HG03280 (cell line): ENCODE measurements around the gene LLCFC1.

Experiments used
- ATAC-seq: cut with Tn5 transposase; IDR thresholded peaks from one replicate; pipeline ENCODE4 v1.9.1; 2021; ENCODE audit warnings: mild to moderate bottlenecking, moderate library complexity; ENCODE audit not compliant: unreplicated experiment

Gene LLCFC1

DNA sequence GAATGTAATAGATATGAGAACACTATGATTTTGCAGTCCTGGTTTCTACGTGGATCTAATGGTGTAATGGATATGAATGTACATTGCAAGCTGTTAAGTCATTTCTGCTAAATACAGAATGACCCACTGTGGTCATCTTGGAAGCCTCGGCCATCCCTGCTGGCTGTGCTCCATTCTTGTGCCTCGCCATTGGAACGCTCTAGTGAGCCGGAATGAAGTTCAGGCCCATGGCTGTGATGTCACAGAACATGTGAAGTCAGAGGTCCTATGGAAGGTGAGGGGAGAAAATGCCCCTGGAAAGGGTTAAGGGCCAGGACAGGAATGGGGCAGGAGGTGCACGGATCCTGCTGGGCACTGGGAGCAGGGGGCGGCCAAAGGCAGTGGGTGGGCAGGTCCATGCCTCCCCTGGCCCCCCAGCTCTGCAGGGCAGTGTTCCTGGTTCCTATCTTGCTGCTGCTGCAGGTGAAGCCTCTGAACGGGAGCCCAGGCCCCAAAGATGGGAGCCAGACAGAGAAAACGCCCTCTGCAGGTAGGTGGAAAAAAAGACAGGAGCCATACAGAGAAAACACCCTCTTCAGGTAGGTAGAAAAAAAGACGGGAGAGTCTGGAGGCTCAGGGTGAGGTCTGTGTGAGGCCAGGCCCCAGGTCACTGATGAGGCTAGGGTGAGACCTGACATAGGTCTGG, at the start of gene LLCFC1:
Gene LLCFC1 (plus strand): TSS at position 259 of the 685 bp plus-strand sequence. CDS start 138 bp downstream, at position 397.
- ATAC-seq: no peak

DNA sequence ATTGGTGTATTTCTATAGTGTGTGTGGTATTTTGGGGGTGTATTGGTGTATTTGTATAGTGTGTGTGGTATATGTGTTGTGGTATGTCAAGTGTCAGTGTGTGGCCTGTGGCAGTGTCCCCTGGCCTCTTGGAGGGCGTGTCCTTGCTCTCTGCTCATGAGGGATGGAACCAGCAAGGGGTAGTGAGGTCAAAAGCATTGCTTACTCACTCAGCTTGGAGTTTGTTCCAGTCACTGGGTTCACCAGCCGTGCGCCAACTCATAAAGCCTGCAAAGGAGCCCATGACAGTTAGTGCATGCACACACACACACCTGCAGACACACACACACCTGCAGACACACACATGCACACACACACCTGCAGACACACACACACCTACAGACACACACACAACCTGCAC, 49.5 kb upstream of the LLCFC1 start:
- no peak for ATAC-seq

- no peak for ATAC-seq
These were observed 48.3 kb upstream of the LLCFC1 start for GRCh38 chr7:142890874-142891485.

- no peak for ATAC-seq
These were observed 47.7 kb upstream of the LLCFC1 start for GRCh38 chr7:142891490-142892082.

DNA sequence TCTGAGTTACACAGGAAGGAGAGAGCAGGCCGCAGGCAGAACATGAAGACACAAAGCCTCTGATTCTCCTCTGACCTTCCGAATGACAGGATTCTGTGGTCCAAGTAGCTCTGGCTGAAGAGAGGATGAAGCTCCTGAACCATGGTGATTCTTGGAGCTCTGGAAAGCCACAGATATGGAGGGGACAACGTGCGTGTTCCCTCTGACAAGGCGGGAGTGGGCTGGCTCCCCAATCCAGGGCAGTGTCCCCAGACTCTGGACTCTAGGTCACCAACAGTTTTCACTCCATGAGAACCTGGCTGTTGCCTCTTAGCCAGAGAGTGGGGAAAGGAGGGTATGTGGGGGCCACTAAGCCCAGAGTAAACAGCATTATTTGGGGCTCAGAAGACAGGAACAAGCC, 46.3 kb upstream of the LLCFC1 start:
- no peak for ATAC-seq

DNA sequence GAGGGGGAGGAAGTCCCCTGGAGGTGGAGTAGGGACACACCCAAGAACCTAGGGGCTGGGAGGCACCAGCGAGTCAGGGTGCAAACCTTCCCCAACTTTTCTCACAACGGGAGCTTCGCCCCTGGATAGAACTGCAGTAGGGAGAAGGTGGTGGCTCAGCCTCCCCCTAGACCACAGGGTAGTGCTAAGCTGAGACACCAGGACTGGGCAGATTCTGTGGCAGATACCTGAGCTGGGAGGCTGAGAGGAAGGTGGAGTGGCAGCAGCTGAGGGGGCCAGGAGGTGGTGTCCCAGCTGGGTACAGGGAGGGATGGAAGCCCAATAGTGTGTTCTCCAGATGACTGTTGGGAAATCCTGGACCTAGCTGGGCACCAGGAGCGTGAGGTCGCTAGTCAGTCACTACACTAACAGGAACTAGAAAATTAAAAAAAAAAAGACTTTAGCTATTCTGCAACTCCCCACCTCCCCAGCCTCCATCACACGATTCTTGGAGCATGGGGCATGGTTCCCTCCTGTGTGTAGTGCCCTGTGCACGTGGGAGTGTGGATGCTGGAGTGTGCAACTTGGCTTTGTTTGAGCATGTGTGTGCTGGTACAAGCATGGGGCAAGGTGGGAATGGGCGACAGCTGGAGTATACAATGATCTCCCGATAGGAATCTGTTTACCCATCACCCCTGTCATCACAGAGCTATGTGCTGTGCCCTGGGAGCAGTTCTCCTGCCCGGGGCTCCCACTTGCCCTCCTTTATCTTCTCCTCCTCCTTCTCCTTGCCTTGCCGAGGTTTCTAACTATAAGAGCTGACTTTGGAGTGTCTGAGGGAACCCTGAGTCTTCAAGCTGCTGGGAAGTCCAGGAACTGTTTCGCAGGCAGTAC, 44.9 kb upstream of the LLCFC1 start:
- no peak for ATAC-seq

GRCh38 chr7:142894985-142895593, 44.2 kb upstream of the LLCFC1 start:
- no peak for ATAC-seq

DNA sequence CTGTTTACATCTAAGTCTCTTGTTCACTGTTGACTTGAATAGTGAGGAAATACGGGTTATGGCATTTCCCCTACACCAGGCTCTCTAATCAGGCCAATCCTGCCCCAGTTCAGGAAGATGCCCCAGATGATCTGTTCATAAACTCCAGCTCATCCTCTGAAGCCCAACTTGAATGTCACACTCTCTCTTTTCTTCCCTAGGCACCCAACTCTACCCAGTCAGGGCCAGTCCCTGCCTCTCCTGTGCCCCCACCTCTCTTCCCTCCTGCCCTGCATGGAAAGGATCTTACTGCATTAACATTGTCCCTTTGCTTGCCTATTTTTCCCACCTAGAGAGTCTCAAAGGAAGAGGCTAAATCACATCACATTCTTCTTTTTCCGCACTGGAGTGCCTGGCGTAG, 43.1 kb upstream of the LLCFC1 start:
- ATAC-seq: no peak

DNA sequence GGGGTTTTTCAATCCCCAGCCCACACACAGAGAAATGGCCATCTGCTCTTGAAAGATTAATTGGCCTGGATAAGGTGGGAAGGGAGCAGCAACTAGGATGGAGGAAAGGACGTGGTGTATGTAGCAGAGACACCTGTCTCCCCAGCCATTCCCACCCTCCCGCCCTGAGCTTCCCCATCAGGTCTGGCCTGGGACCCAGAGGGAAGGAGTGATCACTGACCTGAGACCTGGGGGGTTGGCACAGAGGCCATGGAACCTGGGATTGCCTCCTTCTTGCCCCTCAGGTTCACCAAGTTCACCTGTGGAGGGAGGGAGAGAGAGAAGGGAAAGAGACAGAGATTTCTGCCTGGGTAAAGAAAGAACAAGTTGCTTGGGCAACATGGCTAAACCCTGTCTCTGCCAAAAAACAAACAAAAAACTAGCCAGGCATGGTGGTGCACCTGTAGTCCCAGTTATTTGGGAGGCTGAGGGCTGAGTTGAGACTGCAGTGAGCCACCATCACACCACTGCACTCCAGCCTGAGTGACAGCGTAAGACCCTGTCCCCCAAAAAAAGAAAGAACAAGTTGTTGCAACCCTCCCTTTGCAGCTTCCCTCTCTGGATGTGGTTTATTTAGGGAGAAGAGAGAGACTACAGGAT, 42.4 kb upstream of the LLCFC1 start:
- no peak for ATAC-seq

DNA sequence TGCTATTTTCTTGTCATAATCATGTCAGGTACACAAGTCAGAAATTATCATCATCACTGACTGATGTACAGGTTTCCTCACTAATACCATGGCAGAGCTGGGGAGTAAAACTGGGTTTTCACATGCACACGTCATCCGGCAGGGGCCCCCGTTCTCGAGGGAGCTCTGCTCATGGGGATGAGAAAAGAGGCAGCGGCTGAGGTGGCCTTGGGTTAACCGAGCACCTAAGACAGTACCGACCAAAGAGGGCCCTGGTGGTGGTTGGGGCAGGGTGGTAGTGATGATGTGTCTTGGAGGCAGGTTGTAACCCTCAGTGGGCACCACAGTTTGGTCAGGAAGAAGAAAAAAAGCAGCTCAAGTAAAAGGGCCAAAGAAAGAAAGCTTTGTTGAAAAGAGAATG, 41.6 kb upstream of the LLCFC1 start:
- no peak for ATAC-seq

DNA sequence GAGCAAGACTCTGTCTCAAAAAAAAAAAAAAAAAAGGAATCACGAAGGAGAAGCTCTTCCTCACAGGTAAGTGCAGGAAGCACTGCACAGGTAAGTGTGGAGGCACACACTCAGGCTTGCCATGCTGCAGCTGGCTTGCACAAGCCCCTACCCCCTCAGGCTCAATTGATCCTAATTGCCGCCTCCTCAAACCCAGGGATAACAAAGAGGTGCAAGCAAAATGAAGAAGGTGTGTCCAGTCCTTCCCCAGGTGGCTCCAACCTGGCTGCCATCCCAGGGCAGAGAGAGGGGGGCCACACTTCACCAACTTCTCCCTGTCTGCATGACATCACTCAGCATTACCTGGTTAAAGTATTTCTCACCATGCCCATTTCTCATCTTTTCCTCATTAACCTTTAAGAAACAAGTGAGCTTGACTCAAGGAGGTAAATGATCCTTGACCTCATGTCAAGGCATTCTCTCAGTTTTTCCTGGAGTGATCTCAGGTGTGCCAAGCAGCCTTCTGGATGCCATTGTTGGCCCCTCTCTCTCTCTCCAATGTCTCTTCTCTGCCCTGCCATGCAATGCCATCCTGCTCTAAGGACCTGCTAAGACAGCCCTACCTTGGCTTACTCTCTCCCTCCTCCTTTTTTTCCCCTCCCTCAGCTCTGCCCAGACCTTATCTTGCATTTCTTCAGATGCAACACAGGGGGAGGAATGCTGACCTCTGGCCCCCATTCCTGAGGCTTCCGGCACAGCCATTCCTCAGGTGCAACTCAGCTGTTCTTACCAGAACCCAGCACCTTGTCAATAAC, 40.7 kb upstream of the LLCFC1 start:
- no peak for ATAC-seq

GRCh38 chr7:142899661-142900060, 39.6 kb upstream of the LLCFC1 start:
- ATAC-seq: no peak

- ATAC-seq: no peak
These were observed 37.6 kb upstream of the LLCFC1 start for GRCh38 chr7:142901426-142902259.

GRCh38 chr7:142904128-142904527, 35.2 kb upstream of the LLCFC1 start:
- ATAC-seq: no peak

- ATAC-seq: no peak
These were observed 33.5 kb upstream of the LLCFC1 start for GRCh38 chr7:142905759-142906158.

DNA sequence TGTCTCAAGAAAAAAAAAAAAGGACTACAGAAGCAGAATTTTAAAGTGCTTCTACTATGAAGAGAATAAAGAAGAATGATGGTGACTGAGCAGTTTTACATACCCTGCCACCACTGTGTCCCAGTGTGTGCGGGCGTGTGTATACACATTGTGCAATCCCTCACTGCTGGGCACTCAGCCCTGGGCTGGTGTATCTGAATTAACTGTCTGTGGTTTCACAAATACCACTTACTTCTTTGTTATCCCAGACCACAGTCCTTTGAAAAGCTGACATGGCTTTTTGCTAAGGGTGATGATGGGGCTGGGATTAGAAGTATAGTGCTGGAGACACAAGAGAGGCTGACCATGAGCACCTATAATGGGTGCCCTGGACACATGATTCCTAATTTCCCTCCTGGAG, 32.6 kb upstream of the LLCFC1 start:
- no peak for ATAC-seq

GRCh38 chr7:142908290-142908689, 31.0 kb upstream of the LLCFC1 start:
- ATAC-seq: no peak

DNA sequence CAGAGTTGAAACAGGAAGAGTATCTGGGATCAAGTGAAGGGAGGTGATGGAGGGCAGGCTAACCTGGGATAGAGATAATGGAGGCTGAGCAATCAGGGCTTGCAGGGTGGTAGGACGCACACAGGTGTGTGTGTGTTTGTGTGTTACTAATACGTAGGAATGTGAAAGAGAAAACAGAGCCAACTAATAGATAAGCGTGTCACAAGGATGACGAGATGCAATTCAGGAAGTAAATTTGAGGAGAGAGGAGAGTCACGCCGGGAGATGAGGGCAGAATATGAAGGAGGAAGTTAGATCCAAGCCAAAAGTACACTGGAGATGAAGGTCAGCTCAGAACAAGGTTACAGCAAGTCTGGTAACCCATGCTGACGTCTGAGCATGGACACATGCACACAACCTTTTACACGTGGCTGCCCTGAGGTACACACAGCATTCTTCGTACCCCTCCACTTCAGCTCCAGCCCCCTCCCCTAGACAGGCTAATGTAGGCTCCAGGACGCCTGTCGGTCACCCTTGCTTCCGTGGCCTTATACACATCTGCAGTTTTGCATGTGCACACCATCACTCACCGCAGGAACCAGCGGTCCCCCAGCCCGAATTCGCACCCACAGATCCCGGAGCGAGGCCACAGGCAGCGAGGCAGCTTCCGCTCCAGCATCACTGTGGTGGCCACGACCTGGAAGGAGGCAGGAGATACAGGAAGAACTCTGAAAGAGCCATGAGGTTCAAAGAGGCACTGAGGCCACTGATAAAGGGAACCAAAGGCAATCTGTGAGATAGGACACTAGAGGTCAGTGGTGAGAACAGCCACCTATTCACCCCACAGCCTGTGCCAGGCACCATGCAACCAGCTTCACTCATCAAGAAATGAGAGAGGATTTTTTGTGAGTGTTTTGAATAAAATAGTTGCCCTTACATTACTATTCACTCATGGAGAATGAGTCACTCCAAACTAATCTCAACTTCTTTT, 30.1 kb upstream of the LLCFC1 start:
- ATAC-seq: peak; percentile 48
